Thymus (tissue), 11 donors: ENCODE results near the gene BLOC1S2. TPM values are rescaled to one million over a fixed set of nuclear protein-coding genes. Genes with fewer than 3 reads are reported as not detected.
"Not testable (repeated sequence)": the region's sequence is repeated elsewhere in the genome, so short reads cannot be mapped to it uniquely, and the experiment has no call there.

Experiments used
- DNase-seq, 9 donors: peaks; one replicate each; pipeline ENCODE4 v3.0.0-alpha.2; 2013; ENCODE audit warnings: low spot score in 9 of 9, low read depth in 6 of 9, missing footprints in 1 of 9
- H3K27ac ChIP-seq, 2 donors: one replicate each; pipeline ENCODE4 v1.5.1; 2013; ENCODE audit warnings: control low read depth in 1 of 2, low read depth in 1 of 2, low read length in 1 of 2, mild to moderate bottlenecking in 1 of 2, moderate library complexity in 1 of 2
- H3K27me3 ChIP-seq, 2 donors: one replicate each; pipeline ENCODE4 v1.5.1; 2013; ENCODE audit warnings: low read length in 1 of 2; ENCODE audit not compliant: control insufficient read depth in 2 of 2, insufficient read depth in 1 of 2
- H3K36me3 ChIP-seq, 2 donors: one replicate each; pipeline ENCODE4 v1.5.1; 2013; ENCODE audit warnings: low read length in 1 of 2, mild to moderate bottlenecking in 1 of 2, moderate library complexity in 1 of 2; ENCODE audit not compliant: control insufficient read depth in 2 of 2, insufficient read depth in 2 of 2
- H3K4me1 ChIP-seq, 2 donors: one replicate each; pipeline ENCODE4 v1.5.1; 2013; ENCODE audit warnings: low read length in 2 of 2; ENCODE audit not compliant: control insufficient read depth in 2 of 2, insufficient read depth in 2 of 2
- H3K4me3 ChIP-seq, 2 donors: one replicate each; pipeline ENCODE4 v1.5.1; 2013; ENCODE audit warnings: low read length in 2 of 2, control low read depth in 1 of 2, mild to moderate bottlenecking in 1 of 2
- H3K9me3 ChIP-seq, 2 donors: one replicate each; pipeline ENCODE4 v1.5.1; 2013; ENCODE audit warnings: low read length in 1 of 2, mild to moderate bottlenecking in 1 of 2; ENCODE audit not compliant: control insufficient read depth in 2 of 2, insufficient read depth in 1 of 2
- WGBS: extraction: QIAGEN DNeasy Blood & Tissue Kit; methylation state at CpG from one replicate; pipeline ENCODE4 v1.1.7; 2013; 5-methylcytosine and 5-hydroxymethylcytosine counted together
- polyA plus RNA-seq: library from polyadenylated mRNA; stranded (reverse); fragments of 200-250 nt; gene quantifications from one replicate; pipeline ENCODE4 v1.2.3, GENCODE V29; 2013
- total RNA-seq: library from RNA; stranded (reverse); fragments of 120-200 nt; gene quantifications from one replicate; pipeline ENCODE4 v1.2.4, GENCODE V29; 2013
- donor health status: healthy.

Gene BLOC1S2
- total and polyA plus RNA-seq, 2 donors, result 49.9 to 114 TPM

GRCh38 chr10:100303724-100304319, 17.3 kb upstream of the BLOC1S2 start:
- Histone ChIP-seq H3K27me3 (peaks cover 0 to 10% of the 10 kb centered on the region in 2 donors), H3K4me1 (no peaks in the 10 kb centered on the region), H3K36me3 (no peaks in the 10 kb centered on the region), H3K4me3 (no peak overlapping the region), H3K27ac (no peak overlapping the region), H3K9me3 (no peaks in the 10 kb centered on the region)
- 41% methylated on average over 7 of the region's 7 CpGs for WGBS
- DNase-seq, result no peak

- WGBS, result 85% methylated on average over 5 of the region's 5 CpGs
- H3K36me3 ChIP-seq, H3K4me1 ChIP-seq, H3K9me3 ChIP-seq, H3K4me3 ChIP-seq, DNase-seq, H3K27ac ChIP-seq: not testable (repeated sequence)
- H3K27me3 ChIP-seq, result peaks cover 0 to 18% of the 10 kb centered on the region in 2 donors
Measured at GRCh38 chr10:100301123-100301522, 14.6 kb upstream of the BLOC1S2 start.

GRCh38 chr10:100297242-100297641, 10.8 kb upstream of the BLOC1S2 start:
- no peak for DNase-seq
- H3K9me3 ChIP-seq, result no peaks in the 10 kb centered on the region
- H3K4me3 ChIP-seq, result no peak overlapping the region
- H3K27me3 ChIP-seq, result peaks cover 0 to 24% of the 10 kb centered on the region in 2 donors
- no peaks in the 10 kb centered on the region for H3K36me3 ChIP-seq
- H3K27ac ChIP-seq, result no peak overlapping the region
- H3K4me1 ChIP-seq, result no peaks in the 10 kb centered on the region
- whole genome bisulfite sequencing, result 75% methylated on average over 9 of the region's 9 CpGs

- no peak overlapping the region for H3K4me3 ChIP-seq
- no peak for DNase-seq
- H3K9me3 ChIP-seq, result no peaks in the 10 kb centered on the region
- H3K36me3 ChIP-seq, result no peaks in the 10 kb centered on the region
- no peak overlapping the region for H3K27ac ChIP-seq
- H3K4me1 ChIP-seq, result no peaks in the 10 kb centered on the region
- peaks cover 0 to 24% of the 10 kb centered on the region in 2 donors for H3K27me3 ChIP-seq
Measured at GRCh38 chr10:100293066-100293465, 6.6 kb upstream of the BLOC1S2 start.

GRCh38 chr10:100292300-100292699, 5.8 kb upstream of the BLOC1S2 start:
- H3K4me3 ChIP-seq, DNase-seq, H3K36me3 ChIP-seq, H3K27ac ChIP-seq, H3K4me1 ChIP-seq, H3K9me3 ChIP-seq: not testable (repeated sequence)
- H3K27me3 ChIP-seq, result peaks cover 0 to 23% of the 10 kb centered on the region in 2 donors
- WGBS, result 93% methylated on average over 4 of the region's 4 CpGs

DNA sequence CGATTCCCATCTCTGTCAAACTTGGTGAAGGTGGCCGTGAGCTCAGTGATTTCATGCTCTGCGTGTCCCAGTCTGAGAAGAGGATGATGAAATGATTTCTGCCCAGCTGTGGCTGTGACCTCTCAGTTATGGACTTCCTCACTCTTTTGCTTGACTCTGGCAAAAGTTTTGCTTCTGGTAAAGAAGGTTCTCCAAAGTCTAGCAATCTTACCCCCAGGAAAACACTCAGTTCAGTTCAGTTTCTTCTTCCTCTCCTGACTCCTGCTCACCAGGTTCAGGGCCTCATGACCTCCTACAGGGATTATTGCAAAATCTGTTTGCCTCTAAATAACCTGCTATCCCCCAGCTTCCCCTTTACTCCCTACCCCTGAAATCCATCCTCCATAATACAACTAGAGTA, 4.9 kb upstream of the BLOC1S2 start:
- no peak overlapping the region for H3K27ac ChIP-seq

DNA sequence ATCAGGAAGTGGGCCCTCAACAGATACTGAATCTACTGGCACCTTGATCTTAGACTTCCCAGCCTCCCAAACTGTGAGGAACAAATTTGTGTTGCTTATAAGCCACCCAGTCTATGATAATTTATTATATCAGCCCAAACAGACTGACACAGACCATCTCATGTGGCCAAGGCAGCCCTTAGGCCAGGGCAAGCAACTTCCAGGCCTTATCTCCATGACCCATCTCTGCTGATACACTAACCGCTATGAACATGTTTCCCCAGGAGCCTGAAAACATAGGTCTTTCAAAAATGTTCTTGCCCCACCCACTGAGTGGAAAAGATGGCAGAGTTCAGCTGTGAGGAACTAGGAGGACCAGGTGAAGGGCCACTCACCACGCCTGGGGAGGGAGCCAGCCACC, 3.2 kb upstream of the BLOC1S2 start:
- peaks cover 0 to 10% of the 10 kb centered on the region in 2 donors for H3K27me3 ChIP-seq
- peaks cover 7 to 14% of the 10 kb centered on the region in 2 donors for H3K4me1 ChIP-seq
- no peaks in the 10 kb centered on the region for H3K36me3 ChIP-seq
- H3K9me3 ChIP-seq, result peaks cover 0 to 1% of the 10 kb centered on the region in 2 donors
- 92% methylated on average over 2 of the region's 2 CpGs for WGBS
- no peak for DNase-seq
- H3K27ac ChIP-seq, result no peak overlapping the region
- H3K4me3 ChIP-seq, result no peak overlapping the region

More for the DNA sequence above, 4.9 kb upstream of the BLOC1S2 start:
- DNase-seq, result no peak
- H3K27me3 ChIP-seq, result peaks cover 0 to 17% of the 10 kb centered on the region in 2 donors
- WGBS, result 93% methylated on average over 3 of the region's 3 CpGs
- H3K4me3 ChIP-seq, result no peak overlapping the region
- H3K9me3 ChIP-seq, result no peaks in the 10 kb centered on the region
- peaks cover 0 to 4% of the 10 kb centered on the region in 2 donors for H3K4me1 ChIP-seq
- no peaks in the 10 kb centered on the region for H3K36me3 ChIP-seq

DNA sequence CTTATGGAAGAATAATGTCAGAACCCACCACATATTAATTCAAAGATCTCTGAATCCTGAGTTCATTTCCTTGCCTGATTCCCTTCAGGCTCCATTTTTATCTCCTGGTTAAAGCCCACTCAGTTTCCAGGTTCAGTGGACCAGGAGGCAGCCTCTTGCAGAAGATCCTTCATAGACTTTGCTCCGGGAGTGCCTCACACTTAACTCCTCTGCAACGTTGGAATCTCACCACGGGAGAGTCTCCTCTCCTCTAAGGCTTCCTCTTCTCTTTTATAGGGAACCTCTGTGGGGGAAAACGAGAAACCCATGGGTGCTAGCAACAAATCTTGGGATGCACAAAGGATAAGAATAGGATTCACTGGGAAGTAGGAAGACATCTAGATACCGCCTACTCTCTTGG, 1.7 kb upstream of the BLOC1S2 start:
- Histone ChIP-seq H3K4me1 (peaks cover 7 to 14% of the 10 kb centered on the region in 2 donors), H3K27ac (no peak overlapping the region), H3K27me3 (peaks cover 0 to 7% of the 10 kb centered on the region in 2 donors), H3K4me3 (no peak overlapping the region), H3K36me3 (no peaks in the 10 kb centered on the region), H3K9me3 (peaks cover 0 to 1% of the 10 kb centered on the region in 2 donors)
- no peak for DNase-seq
- 91% methylated on average over 5 of the region's 5 CpGs for WGBS

DNA sequence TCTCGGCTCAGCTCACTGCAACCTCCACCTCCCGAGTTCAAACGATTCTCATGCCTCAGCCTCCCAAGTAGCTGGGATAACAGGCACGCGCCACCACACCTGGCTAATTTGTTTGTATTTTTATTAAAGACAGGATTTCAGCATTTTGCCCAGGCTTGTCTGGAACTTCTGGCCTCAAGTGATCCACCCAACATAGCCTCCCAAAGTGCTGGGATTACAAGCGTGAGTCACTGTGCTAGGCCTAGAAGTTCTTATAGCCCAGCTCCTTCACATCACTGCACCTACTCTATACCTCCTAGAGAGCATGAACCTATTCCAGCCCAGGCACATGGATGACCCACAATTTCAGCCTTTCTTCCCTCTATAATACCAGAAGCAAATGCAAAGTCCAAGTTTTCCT, 1.3 kb upstream of the BLOC1S2 start:
- H3K4me1 ChIP-seq, result peaks cover 7 to 14% of the 10 kb centered on the region in 2 donors
- H3K9me3 ChIP-seq, result peaks cover 0 to 1% of the 10 kb centered on the region in 2 donors
- no peak overlapping the region for H3K4me3 ChIP-seq
- H3K36me3 ChIP-seq, result no peaks in the 10 kb centered on the region
- DNase-seq, result no peak
- WGBS, result 98% methylated on average over 6 of the region's 6 CpGs
- H3K27me3 ChIP-seq, result peaks cover 0 to 3% of the 10 kb centered on the region in 2 donors
- H3K27ac ChIP-seq, result no peak overlapping the region
